Endothelial cell of umbilical vein (primary cell): ENCODE measurements around the gene GABPB2.

ENCODE experiments used
- EZH2 ChIP-seq: IDR thresholded peaks from 2 replicates; pipeline ENCODE4 v1.6.1; 2012; ENCODE audit warnings: borderline replicate concordance, low read depth, mild to moderate bottlenecking, moderate library complexity, low read length, inconsistent platforms; ENCODE audit not compliant: severe bottlenecking
- MYC ChIP-seq: IDR thresholded peaks from one replicate; pipeline ENCODE4 v1.6.1; 2011; ENCODE audit warnings: mild to moderate bottlenecking, low read depth, low read length
- POLR2AphosphoS5 ChIP-seq: IDR thresholded peaks from 2 replicates; pipeline ENCODE4 v1.6.1; 2012; ENCODE audit warnings: low read depth, mild to moderate bottlenecking, control low read depth, low read length, moderate library complexity; ENCODE audit not compliant: insufficient read depth
- TF ChIP-seq, protein P1 (sequence below), 2 donors: IDR thresholded peaks; 1 replicate in 1 of 2; 2 replicates in 1 of 2; pipeline ENCODE4 v1.5.1; 2011; ENCODE audit warnings: low read length in 2 of 2, mild to moderate bottlenecking in 2 of 2, moderate library complexity in 2 of 2, control low read depth in 1 of 2, inconsistent platforms in 1 of 2, low read depth in 1 of 2; ENCODE audit not compliant: insufficient read depth in 1 of 2; ENCODE audit errors: extremely low read depth in 1 of 2

DNA sequence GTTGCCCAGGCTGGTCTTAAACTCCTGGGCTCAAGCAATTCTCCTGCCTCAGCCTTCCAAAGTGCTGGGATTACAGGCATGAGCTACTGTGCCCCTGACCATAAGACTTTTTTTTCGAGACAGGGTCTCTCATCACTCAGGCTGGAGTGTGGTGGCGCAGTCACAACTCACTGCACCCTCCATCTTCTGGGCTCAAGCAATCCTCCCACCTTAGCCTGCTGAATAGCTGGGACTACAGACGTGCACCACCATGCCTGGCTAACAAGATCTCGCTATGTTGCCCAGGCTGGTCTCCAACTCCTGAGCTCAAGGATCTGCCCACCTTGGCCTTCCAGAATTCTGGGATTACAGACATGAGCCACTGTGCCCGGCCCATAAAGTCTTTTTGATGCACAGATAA is 21.1 kb upstream of the GABPB2 start:
- TF ChIP-seq EZH2 (no peak), POLR2AphosphoS5 (no peak), MYC (no peak)
- TF ChIP-seq, protein P1, sequence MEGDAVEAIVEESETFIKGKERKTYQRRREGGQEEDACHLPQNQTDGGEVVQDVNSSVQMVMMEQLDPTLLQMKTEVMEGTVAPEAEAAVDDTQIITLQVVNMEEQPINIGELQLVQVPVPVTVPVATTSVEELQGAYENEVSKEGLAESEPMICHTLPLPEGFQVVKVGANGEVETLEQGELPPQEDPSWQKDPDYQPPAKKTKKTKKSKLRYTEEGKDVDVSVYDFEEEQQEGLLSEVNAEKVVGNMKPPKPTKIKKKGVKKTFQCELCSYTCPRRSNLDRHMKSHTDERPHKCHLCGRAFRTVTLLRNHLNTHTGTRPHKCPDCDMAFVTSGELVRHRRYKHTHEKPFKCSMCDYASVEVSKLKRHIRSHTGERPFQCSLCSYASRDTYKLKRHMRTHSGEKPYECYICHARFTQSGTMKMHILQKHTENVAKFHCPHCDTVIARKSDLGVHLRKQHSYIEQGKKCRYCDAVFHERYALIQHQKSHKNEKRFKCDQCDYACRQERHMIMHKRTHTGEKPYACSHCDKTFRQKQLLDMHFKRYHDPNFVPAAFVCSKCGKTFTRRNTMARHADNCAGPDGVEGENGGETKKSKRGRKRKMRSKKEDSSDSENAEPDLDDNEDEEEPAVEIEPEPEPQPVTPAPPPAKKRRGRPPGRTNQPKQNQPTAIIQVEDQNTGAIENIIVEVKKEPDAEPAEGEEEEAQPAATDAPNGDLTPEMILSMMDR (IDR thresholded peaks at IDR 0.05; ENCODE audit: extremely low read depth in 1 of 2, insufficient read depth in 1 of 2, low read depth in 1 of 2, low read length in 2 of 2), result no peak
